ENCODE data around the gene CRYAA. TPM values are rescaled to one million over a fixed set of nuclear protein-coding genes. Genes with fewer than 3 reads are reported as not detected.

Gene CRYAA
- total and polyA plus RNA-seq, 2 of the 8 experiments (the other 6 are each of a cell fraction or from before 2014, with no cell fraction given) = not detected

GRCh38 chr21:43187715-43188114, 18.9 kb downstream of the CRYAA start (continued):
- TF ChIP-seq CHD7 (IDR thresholded peaks at IDR 0.05; ENCODE audit: insufficient replicate concordance, low read length) = no peak
- no peak for TF ChIP-seq MAX (IDR thresholded peaks at IDR 0.05)
